ENCODE results near the gene BCL2L14.
"Not testable (repeated sequence)": the region's sequence is repeated elsewhere in the genome, so short reads cannot be mapped to it uniquely, and the experiment has no call there.

The BCL2L14 gene

DNA sequence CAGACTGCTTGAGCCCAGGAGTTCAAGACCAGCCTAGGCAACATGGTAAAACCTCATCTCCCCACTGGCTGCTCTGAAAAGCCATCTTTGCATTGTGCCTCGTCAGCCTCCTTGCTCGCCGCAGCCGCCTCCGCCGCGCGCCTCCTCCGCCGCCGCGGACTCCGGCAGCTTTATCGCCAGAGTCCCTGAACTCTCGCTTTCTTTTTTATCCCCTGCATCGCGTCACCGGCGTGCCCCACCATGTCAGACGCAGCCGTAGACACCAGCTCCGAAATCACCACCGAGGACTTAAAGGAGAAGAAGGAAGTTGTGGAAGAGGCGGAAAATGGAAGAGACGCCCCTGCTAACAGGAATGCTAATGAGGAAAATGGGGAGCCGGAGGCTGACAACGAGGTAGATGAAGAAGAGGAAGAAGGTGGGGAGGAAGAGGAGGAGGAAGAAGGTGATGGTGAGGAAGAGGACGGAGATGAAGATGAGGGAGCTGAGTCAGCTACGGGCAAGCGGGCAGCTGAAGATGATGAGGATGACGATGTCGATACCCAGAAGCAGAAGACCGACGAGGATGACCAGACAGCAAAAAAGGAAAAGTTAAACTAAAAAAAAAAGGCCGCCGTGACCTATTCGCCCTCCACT lies 40.3 kb downstream of the BCL2L14 start:
- not testable (repeated sequence) for DNase-seq

DNA sequence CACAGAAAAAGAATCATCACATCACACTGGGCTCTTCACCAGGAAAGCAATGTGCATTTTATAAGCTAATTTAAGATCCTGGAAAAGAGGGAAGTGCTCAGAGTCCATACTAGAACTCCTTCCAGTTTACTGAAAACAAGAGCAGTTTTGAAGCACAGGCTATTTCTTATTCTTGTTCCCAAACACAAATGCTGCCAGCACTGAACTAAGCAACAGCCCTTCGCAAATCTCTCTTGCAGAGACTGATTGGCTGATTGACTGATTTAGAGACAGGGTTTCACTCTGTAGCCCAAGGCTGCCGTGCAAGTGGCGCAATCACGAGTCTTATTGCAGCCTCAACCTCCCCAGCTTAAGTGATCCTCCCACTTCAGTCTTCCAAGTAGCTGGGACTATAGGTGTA lies 44.8 kb downstream of the BCL2L14 start:
- no peak for DNase-seq

DNA sequence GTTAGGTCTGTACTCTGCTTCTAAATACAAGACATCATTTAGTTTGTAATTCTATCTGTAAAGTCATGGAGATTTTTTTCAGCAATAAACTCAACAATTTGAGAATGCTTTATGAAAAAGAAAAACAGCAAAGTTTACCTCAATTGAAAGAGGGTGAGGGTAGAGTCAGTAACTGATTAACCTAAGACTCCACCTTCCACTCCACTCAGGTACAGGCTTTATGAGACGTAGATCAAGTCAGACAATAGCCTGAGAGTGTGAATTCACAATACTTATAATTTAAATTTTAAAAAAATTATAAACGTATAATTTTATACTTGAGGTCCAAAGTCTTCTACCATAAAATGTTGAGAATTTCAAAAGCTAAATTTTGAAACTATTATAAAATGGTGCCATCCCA lies 45.9 kb downstream of the BCL2L14 start:
- DNase-seq = no peak

DNA sequence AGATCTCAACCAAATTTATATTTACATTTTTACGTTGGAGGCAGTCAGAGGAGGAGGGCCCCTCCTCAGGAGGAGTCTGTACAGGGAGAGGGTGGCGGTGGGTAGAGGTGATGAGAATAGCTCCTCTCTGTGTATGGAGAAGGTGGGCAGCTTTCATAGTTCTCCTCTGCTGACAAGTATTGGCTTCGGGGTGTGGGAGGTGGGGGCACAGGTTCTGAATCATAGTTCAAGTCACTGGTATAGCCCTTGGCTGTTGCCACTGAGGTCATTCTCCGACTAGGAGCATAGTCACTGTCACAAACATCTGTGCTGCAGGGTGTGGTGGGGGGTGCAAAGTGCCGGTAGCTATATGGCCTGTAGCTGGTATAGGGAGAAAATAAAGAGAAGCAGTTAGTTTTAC lies 50.3 kb downstream of the BCL2L14 start:
- no peak for DNase-seq

DNA sequence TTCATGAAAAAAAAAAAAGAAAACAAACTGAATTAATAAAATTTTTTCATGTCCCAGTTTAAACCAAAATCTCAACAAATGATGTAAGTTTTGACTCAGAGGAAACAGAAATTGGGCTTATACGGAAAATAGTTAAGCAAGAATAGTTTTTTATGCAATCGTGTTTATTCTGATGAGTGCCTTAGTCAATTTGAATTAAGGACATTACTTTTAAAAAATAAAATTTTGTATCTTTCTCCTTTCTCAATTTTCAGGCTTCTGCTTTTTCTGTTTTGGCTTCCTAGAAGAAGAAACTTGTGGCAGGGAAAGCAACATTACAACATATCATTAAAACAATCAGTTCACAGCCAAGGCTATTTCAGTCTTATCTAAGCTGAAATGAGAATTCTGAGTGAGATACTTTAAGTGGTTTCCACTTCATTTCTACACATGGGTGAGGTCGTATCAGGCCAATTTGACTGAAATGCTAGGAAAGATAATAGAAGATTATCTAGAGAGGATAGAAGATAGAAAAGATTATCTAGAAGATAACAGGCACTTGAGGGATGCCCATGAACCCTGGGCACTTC lies 52.4 kb downstream of the BCL2L14 start:
- DNase-seq = no peak

DNA sequence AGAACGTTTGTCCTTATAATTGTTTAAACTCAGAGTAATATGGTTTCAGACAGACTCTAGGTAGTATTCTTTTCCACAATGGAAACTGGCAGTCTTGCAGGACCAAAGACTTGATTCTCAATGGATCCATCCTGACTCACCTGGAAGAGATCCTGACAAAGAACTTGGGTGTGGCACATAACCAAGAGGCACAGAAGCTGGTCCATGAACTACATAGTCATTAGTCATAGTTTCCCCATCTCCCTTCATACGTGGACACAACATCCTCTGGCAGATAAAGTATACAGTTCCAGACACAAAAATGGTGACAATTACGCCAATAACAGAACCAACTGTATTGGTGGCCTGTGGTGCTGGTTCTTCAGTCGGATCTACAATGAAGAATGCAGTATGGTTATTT lies 55.8 kb downstream of the BCL2L14 start:
- no peak for DNase-seq

DNA sequence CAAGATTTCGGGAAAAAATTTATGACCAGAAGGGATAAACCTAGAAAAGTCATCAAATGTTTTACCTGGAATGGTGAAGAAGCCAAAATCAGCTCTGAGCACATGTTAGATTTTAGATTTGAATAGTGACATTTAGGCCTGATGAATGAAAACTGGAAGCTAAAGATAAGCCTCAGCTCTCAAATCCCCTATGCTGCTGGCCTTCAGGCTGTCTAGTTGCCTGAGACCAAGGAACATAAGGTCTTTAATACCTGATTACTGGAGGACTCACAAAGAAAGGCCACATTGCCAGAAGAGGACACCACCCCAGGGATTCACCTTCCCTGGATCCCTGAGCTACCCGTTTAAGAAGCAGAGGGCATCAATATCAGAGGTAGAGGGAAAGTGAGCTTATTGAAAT lies 56.6 kb downstream of the BCL2L14 start:
- no peak for DNase-seq

DNA sequence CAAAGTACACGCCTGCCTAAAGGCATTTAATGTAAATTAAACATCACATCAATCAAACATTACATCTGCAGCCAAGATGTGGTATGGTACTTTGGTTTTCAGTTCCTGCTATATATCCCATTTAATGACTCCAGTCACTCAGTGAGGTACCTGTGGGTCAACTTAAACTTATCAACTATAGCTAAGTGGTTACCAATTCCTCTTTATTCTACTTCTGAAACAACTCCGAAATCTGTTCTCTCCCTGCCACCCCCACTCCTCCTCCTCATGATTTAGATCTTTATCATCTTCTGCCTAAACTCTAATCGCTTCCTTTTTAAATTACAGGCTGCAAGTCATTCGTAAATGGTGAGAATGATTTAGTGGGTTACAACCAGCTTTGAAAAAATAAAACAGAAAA lies 57.9 kb downstream of the BCL2L14 start:
- no peak for DNase-seq

DNA sequence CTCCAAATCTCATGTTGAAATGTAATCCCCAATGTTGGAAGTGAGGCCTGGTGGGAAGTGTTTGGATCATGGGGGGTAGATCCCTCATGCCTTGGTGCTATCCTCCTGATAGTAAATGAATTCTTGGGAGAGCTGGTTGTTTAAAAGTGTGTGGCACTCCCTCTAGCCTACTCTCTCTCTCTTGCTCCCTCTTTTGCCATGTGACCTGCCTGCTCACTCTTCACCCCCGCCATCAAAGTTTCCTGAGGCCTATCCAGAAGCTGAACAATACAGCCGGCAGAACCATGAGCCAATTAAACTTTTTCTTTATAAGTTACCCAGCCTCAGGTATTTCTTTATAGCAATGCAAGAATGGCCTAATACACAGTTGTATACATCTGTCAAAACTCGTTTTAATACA lies 62.5 kb downstream of the BCL2L14 start:
- no peak for DNase-seq

DNA sequence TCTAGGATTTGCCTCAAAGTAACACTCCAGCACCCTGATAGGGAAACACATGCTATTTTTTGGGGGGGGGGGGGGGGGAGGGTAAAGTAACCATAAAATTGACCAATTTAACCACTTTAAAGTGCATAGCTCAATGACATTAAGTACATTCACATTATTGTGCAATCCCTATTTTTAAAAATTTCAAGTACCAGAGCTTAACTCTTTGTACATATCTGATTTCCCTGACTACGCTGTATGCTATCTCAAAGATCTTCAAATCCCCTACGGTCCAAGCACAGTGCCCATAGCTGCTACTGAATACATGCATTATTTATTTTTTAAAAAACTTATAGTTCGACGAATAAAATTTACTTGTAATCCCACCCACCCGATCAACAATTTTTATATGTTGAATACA lies 63.0 kb downstream of the BCL2L14 start:
- no peak for DNase-seq

DNA sequence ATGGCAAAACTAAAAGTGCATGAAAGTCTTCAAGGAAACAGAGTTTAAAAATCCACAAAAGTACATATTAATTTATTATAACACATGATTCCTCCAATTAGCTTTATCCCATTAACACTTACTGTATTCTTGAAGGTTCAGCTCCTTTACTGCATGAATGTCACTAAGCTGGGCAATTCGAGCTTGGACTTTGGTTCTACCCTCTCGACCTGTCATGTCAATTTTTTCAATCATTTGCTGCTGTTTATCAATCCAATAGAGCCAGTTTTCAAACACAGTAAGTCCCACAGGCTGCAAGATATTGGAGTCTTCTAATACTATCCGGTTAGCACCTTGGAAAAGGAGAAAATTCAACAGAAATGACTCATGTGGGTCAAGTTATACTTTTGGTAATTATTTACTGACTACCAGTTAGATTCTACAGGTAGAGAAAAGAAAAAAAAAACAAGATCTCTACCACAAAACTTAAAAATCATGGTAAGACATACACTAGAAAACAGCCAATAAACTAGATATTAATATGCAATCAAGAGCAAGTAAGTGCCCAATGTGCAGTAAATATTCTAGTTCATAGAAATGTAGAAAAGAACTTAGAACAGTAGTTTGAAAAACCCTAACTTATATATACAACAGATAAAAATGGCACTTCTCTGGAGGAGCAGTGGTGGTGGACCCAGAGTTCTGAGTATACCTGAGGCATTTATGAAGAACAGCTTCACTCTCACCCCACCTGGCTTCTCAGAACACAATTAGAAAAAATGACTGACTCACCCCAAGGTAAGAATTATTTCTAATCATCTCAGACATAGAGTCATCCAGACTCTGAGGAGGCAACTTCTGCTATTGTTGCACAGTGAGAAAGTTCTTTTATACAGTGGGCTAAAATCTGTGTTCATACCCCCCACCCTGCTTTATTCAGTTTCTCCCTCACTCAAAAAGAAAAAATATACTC lies 67.7 kb downstream of the BCL2L14 start:
- no peak for DNase-seq

DNA sequence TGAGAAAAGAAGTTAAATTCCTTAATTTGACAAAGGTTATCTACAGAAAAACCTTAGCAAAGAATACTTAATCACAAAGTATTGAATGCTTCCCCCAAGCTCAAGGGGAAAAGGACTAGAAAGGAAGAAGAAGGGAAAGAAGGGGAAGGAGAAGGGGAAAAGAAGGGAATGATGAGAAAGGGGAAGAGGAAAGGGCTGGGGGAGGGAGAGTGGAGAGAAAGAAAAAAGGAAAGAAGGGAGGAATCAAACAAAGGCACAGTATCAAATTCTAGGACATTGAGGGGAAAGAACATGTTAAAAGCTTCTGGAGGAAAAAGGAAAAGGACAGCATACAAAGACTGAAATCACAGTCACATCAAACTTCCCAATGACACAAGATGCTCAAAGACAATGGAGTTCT lies 70.3 kb downstream of the BCL2L14 start:
- no peak for DNase-seq

DNA sequence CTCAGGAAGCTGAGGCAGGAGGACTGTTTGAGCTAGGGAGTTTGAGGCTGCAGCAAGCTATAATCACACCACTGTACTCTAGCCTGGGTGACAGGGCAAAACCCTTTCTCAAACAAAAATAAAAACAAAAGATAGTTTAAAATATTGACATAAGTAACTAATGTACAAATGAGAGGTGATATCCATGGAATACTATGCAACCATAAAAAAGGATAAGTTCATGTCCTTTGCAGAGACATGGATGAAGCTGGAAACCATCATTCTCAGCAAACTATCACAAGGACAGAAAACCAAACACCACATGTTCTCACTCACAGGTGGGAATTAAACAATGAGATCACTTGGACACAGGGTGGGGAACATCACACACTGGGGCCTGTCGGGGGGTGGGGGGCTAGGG lies 73.8 kb downstream of the BCL2L14 start:
- not testable (repeated sequence) for DNase-seq

DNA sequence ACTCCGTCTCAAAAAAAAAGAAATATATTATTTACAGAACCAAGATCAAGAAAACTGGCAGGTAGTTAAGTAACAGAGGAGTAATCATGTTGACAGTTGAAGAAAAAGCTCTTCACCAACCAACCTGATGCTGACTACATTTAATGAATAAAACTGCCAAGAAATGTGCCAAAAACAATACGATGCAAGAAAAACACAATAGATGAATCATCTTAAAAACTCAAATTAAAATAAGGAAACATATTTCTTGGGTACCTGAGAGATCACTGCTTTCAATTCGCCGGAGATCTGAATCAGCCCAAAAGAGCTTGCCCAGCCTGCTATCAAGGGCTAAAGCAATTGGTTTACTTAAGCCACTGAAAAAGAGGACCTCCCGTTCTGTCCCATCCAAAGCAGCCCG lies 76.4 kb downstream of the BCL2L14 start:
- DNase-seq = no peak
